ENCODE measurements around the gene GDF10.

DNA sequence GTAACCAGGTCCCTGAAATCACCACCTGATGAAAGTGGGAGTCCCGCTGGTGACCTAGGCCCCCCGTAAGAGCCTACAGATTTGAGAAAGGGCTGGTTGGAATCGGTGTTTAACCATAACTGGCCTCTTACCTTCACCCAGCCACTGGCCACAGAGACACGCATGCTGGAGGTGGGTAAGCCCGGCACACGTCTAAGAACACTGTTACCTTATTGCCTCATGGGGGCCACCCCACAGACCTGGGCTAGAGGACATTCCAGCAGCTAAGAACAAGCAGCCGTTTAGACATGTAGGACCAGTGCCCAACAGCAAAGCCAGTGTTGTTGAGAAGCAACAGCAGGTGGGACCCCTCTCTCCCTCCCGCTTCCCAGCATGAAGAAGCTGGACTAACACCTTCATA, 19.8 kb downstream of the GDF10 start:
- TF ChIP-seq PPARA (CRISPR knock-in tag; IDR thresholded peaks at IDR 0.05; ENCODE audit: borderline replicate concordance) (no peak), ZFP3 (CRISPR knock-in tag; IDR thresholded peaks at IDR 0.05) (no peak), GLIS3 (CRISPR knock-in tag; IDR thresholded peaks at IDR 0.05) (no peak)
- TF ChIP-seq, protein P1, sequence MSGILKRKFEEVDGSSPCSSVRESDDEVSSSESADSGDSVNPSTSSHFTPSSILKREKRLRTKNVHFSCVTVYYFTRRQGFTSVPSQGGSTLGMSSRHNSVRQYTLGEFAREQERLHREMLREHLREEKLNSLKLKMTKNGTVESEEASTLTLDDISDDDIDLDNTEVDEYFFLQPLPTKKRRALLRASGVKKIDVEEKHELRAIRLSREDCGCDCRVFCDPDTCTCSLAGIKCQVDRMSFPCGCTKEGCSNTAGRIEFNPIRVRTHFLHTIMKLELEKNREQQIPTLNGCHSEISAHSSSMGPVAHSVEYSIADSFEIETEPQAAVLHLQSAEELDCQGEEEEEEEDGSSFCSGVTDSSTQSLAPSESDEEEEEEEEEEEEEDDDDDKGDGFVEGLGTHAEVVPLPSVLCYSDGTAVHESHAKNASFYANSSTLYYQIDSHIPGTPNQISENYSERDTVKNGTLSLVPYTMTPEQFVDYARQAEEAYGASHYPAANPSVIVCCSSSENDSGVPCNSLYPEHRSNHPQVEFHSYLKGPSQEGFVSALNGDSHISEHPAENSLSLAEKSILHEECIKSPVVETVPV (CRISPR knock-in tag; IDR thresholded peaks at IDR 0.05), result no peak
